H1 (cell line): ENCODE data around the gene ADCK2. TPM values are rescaled to one million over a fixed set of nuclear protein-coding genes. Genes with fewer than 3 reads are reported as not detected.

Experiments used
- CTCF ChIA-PET: fragments of 300-600 bp; sonication (Branson Sonifier 250); formaldehyde crosslinking; loops from one replicate; lab custom pipeline; 2021; ENCODE audit not compliant: partially characterized antibody; lab: Charles Lee
- POLR2A ChIA-PET: fragments of 300-600 bp; sonication (Branson Sonifier 250); formaldehyde crosslinking; loops from one replicate; lab custom pipeline; 2021; ENCODE audit warnings: inconsistent platforms; ENCODE audit not compliant: partially characterized antibody; lab: Charles Lee
- DNase-seq, 2 experiments: peaks; one replicate each; pipeline versions ENCODE4 v3.0.0 to v3.0.0-alpha.2; 2010 to 2022; ENCODE audit warnings: low spot score in 2 of 2, low read depth in 1 of 2, mixed read lengths in 1 of 2
- FAIRE-seq: peaks from 2 replicates; lab custom pipeline; 2011; peaks lifted over from hg19 to GRCh38; lab: Jason Lieb, UNC
- H2AFZ ChIP-seq: 2 replicates; pipeline ENCODE4 v1.8.1; 2012; ENCODE audit warnings: low read length, inconsistent platforms
- H2AK5ac ChIP-seq: 2 replicates; pipeline ENCODE4 v1.6.1; 2013; ENCODE audit warnings: low read depth, low read length
- H2BK120ac ChIP-seq: replicated peaks from 2 replicates; pipeline ENCODE3; 2013; ENCODE audit warnings: low read depth, low read length, inconsistent platforms
- H2BK12ac ChIP-seq: 2 replicates; pipeline ENCODE4 v1.6.1; 2013; ENCODE audit warnings: low read depth, low read length
- H2BK15ac ChIP-seq: 2 replicates; pipeline ENCODE4 v1.6.1; 2013; ENCODE audit warnings: low read length
- H2BK20ac ChIP-seq: 2 replicates; pipeline ENCODE4 v1.6.1; 2013; ENCODE audit warnings: low read length
- H2BK5ac ChIP-seq: 2 replicates; pipeline ENCODE4 v1.6.1; 2013; ENCODE audit warnings: low read depth, low read length
- H3K14ac ChIP-seq: 2 replicates; pipeline ENCODE4 v1.6.1; 2013; ENCODE audit warnings: inconsistent platforms; ENCODE audit not compliant: insufficient read length
- H3K18ac ChIP-seq: 2 replicates; pipeline ENCODE4 v1.6.1; 2013; ENCODE audit warnings: low read length; ENCODE audit errors: extremely low read depth
- H3K23ac ChIP-seq: 2 replicates; pipeline ENCODE4 v1.6.1; 2013; ENCODE audit warnings: inconsistent platforms; ENCODE audit not compliant: insufficient read length
- H3K23me2 ChIP-seq: 2 replicates; pipeline ENCODE4 v1.6.1; 2013; ENCODE audit warnings: low read depth, low read length
- H3K27ac ChIP-seq: 2 replicates; pipeline ENCODE4 v1.6.1; 2011; ENCODE audit warnings: low read depth, low read length, inconsistent platforms
- H3K27me3 ChIP-seq, 4 experiments: replicated peaks in 1 of 4; 1 replicate in 1 of 4; 2 replicates in 3 of 4; pipeline versions ENCODE4 v1.6.1 to v1.8.1; 2011 to 2013; ENCODE audit warnings: low read length in 3 of 4, mild to moderate bottlenecking in 3 of 4, inconsistent platforms in 2 of 4, mixed read lengths in 2 of 4, moderate library complexity in 1 of 4; ENCODE audit not compliant: control insufficient read depth in 3 of 4, insufficient read depth in 3 of 4; ENCODE audit errors: extremely low read depth in 1 of 4
- H3K36me3 ChIP-seq, 4 experiments: 2 replicates each; pipeline versions ENCODE4 v1.6.1 to v1.8.1; 2011 to 2013; ENCODE audit warnings: mild to moderate bottlenecking in 4 of 4, low read length in 3 of 4, moderate library complexity in 2 of 4, control low read depth in 1 of 4, inconsistent platforms in 1 of 4; ENCODE audit not compliant: insufficient read depth in 4 of 4, control insufficient read depth in 2 of 4
- H3K4ac ChIP-seq: replicated peaks from 2 replicates; pipeline ENCODE3; 2013; ENCODE audit warnings: low read length, low read depth, mixed read lengths, inconsistent platforms; ENCODE audit not compliant: insufficient read length
- H3K4me1 ChIP-seq, 4 experiments: replicated peaks in 1 of 4; 1 replicate in 1 of 4; 2 replicates in 3 of 4; pipeline versions ENCODE4 v1.6.1 to v1.8.1; 2011 to 2013; ENCODE audit warnings: low read length in 3 of 4, inconsistent platforms in 2 of 4, mixed read lengths in 1 of 4; ENCODE audit not compliant: insufficient read depth in 4 of 4, control insufficient read depth in 3 of 4
- H3K4me2 ChIP-seq, 2 experiments: 2 replicates each; pipeline versions ENCODE4 v1.6.1 to v1.8.1; 2011 to 2013; ENCODE audit warnings: low read depth in 2 of 2, low read length in 2 of 2, control low read depth in 1 of 2, inconsistent platforms in 1 of 2, mild to moderate bottlenecking in 1 of 2; ENCODE audit not compliant: insufficient read depth in 1 of 2
- H3K4me3 ChIP-seq, 4 experiments: fragments of 200-600, 300-600 bp in 1 of 4; sonication (generic), shearing (Covaris generic), sonication (Bioruptor Twin) in 1 of 4; 2 replicates each; pipeline versions ENCODE4 v1.5.1 to v1.8.1; 2011 to 2016; ENCODE audit warnings: low read length in 4 of 4, low read depth in 3 of 4, control low read depth in 2 of 4, inconsistent platforms in 2 of 4, mild to moderate bottlenecking in 2 of 4, mixed read lengths in 1 of 4, moderate library complexity in 1 of 4; ENCODE audit not compliant: insufficient read depth in 2 of 4; ENCODE audit errors: extremely low read depth in 1 of 4
- H3K56ac ChIP-seq: replicated peaks from 2 replicates; pipeline ENCODE3; 2013; ENCODE audit warnings: low read depth, mild to moderate bottlenecking, mixed read lengths, low read length, inconsistent platforms; ENCODE audit not compliant: insufficient read length
- H3K79me1 ChIP-seq: 2 replicates; pipeline ENCODE4 v1.6.1; 2013; ENCODE audit warnings: low read depth, low read length, control low read depth
- H3K79me2 ChIP-seq, 2 experiments: 2 replicates each; pipeline versions ENCODE4 v1.6.1 to v1.8.1; 2012 to 2013; ENCODE audit warnings: low read length in 2 of 2, mild to moderate bottlenecking in 2 of 2, inconsistent platforms in 1 of 2; ENCODE audit not compliant: insufficient read depth in 2 of 2, control insufficient read depth in 1 of 2
- H3K9ac ChIP-seq, 4 experiments: replicated peaks in 1 of 4; 1 replicate in 1 of 4; 2 replicates in 3 of 4; pipeline versions ENCODE4 v1.6.1 to v1.8.1; 2011 to 2013; ENCODE audit warnings: low read depth in 3 of 4, low read length in 3 of 4, control low read depth in 2 of 4, mild to moderate bottlenecking in 2 of 4, moderate library complexity in 2 of 4, inconsistent platforms in 1 of 4; ENCODE audit errors: extremely low read depth in 1 of 4
- H3K9me3 ChIP-seq, 2 experiments: 2 replicates each; pipeline versions ENCODE4 v1.6.1 to v1.8.1; 2012 to 2013; ENCODE audit warnings: mild to moderate bottlenecking in 2 of 2, moderate library complexity in 2 of 2, control low read depth in 1 of 2, inconsistent platforms in 1 of 2, low read depth in 1 of 2, low read length in 1 of 2, mixed read lengths in 1 of 2; ENCODE audit not compliant: insufficient read depth in 2 of 2
- H4K20me1 ChIP-seq, 2 experiments: replicated peaks in 1 of 2; 2 replicates each; pipeline versions ENCODE3 to v1.8.1; 2011 to 2013; ENCODE audit warnings: inconsistent platforms in 2 of 2, low read length in 2 of 2, mild to moderate bottlenecking in 1 of 2; ENCODE audit not compliant: insufficient read depth in 2 of 2, control insufficient read depth in 1 of 2
- H4K5ac ChIP-seq: 2 replicates; pipeline ENCODE4 v1.6.1; 2013; ENCODE audit warnings: low read length, low read depth, mixed read lengths, inconsistent platforms; ENCODE audit not compliant: insufficient read length
- H4K8ac ChIP-seq: 2 replicates; pipeline ENCODE4 v1.8.0; 2013; ENCODE audit warnings: mild to moderate bottlenecking, moderate library complexity, low read length, inconsistent platforms; ENCODE audit not compliant: insufficient read depth; ENCODE audit errors: extremely low read depth
- H4K91ac ChIP-seq: replicated peaks from 2 replicates; pipeline ENCODE3; 2013; ENCODE audit warnings: low read length, mixed read lengths, inconsistent platforms; ENCODE audit not compliant: insufficient read length
- BCL11A ChIP-seq, 2 experiments: IDR thresholded peaks; one replicate each; pipeline ENCODE4 v1.6.1; 2011; ENCODE audit warnings: low read depth in 2 of 2, low read length in 2 of 2, mild to moderate bottlenecking in 2 of 2
- CBX5 ChIP-seq: fragments of 300-800, 300-1000 bp; sonication (generic); IDR thresholded peaks from 2 replicates; pipeline ENCODE4 v1.7.1; 2016; ENCODE audit warnings: antibody characterized with exemption, low read length, low read depth
- CBX8 ChIP-seq: fragments of 300-800, 300-1000 bp; sonication (generic); IDR thresholded peaks from 2 replicates; pipeline ENCODE4 v1.7.1; 2016; ENCODE audit warnings: low read depth, low read length, borderline replicate concordance
- GTF2F1 ChIP-seq: IDR thresholded peaks from 2 replicates; pipeline ENCODE4 v1.6.1; 2012; ENCODE audit warnings: low read depth, low read length, improper control_type of control experiment, borderline replicate concordance
- HDAC2 ChIP-seq, 2 experiments: fragments of 300-600 bp in 1 of 2; sonication (generic) in 1 of 2; IDR thresholded peaks; 2 replicates each; pipeline ENCODE4 v1.6.1; 2011 to 2012; ENCODE audit warnings: low read depth in 2 of 2, low read length in 2 of 2, mild to moderate bottlenecking in 2 of 2, moderate library complexity in 2 of 2, borderline replicate concordance in 1 of 2, inconsistent platforms in 1 of 2
- KDM1A ChIP-seq: fragments of 200-600, 300-600 bp; sonication (generic); IDR thresholded peaks from 2 replicates; pipeline ENCODE4 v1.7.1; 2016; ENCODE audit warnings: mild to moderate bottlenecking, low read length, borderline replicate concordance
- KDM4A ChIP-seq: IDR thresholded peaks from one replicate; pipeline ENCODE4 v1.7.1; 2012; ENCODE audit warnings: low read depth, mild to moderate bottlenecking, moderate library complexity, low read length, inconsistent platforms; ENCODE audit not compliant: severe bottlenecking
- POLR2AphosphoS5 ChIP-seq: IDR thresholded peaks from 2 replicates; pipeline ENCODE4 v1.6.1; 2011; ENCODE audit warnings: low read depth, low read length
- RFX5 ChIP-seq: IDR thresholded peaks from 2 replicates; pipeline ENCODE4 v1.6.1; 2011; ENCODE audit warnings: low read depth, low read length, improper control_type of control experiment, borderline replicate concordance
- SAP30 ChIP-seq: fragments of 300-600 bp; sonication (generic); IDR thresholded peaks from 2 replicates; pipeline ENCODE4 v1.7.1; 2012; ENCODE audit warnings: low read length, moderate library complexity, mild to moderate bottlenecking, inconsistent platforms; ENCODE audit not compliant: insufficient read depth, insufficient replicate concordance
- SIX5 ChIP-seq: IDR thresholded peaks from 2 replicates; pipeline ENCODE4 v1.6.1; 2011; ENCODE audit warnings: mild to moderate bottlenecking, low read depth, low read length
- ZNF274 ChIP-seq: IDR thresholded peaks from 2 replicates; pipeline ENCODE4 v1.7.0; 2012; ENCODE audit warnings: low read length, borderline replicate concordance; ENCODE audit errors: extremely low read depth
- WGBS, 2 experiments: shearing (Covaris generic) in 1 of 2; methylation state at CpG; one replicate each; pipeline versions ENCODE4 v1.1.6 to v1.1.7; 2013 to 2015; ENCODE audit warnings: low lambda C conversion rate in 2 of 2, mixed read lengths in 2 of 2, inconsistent platforms in 1 of 2, low coverage in 1 of 2, missing lambda C conversion rate in 1 of 2; ENCODE audit not compliant: insufficient replicate concordance in 2 of 2, insufficient coverage in 1 of 2, insufficient read length in 1 of 2; ENCODE audit errors: extremely low coverage in 1 of 2, missing lambda C conversion rate in 1 of 2; 5-methylcytosine and 5-hydroxymethylcytosine counted together
- polyA plus RNA-seq, 7 experiments: library from polyadenylated mRNA; depleted of rRNA in 3 of 7; stranded (reverse) in 5 of 7; unstranded in 2 of 7; fragments of >200 nt in 5 of 7; fragments of 200-250 nt in 2 of 7; gene quantifications; 1 replicate in 5 of 7; 2 replicates in 1 of 7; 4 replicates in 1 of 7; pipeline versions ENCODE4 v1.2.1 to v1.2.3, GENCODE V29; 2011 to 2013; ENCODE audit warnings: missing spikeins in 2 of 7, mixed read lengths in 2 of 7
- total RNA-seq: library from RNA; stranded (reverse); fragmentation: NEBNext Ultra II Directional; extraction: Animal tissue kit (Norgen Biotek cat#: 25700); gene quantifications from 2 replicates; pipeline ENCODE4 v1.2.1, GENCODE V29; 2021
- TF ChIP-seq, protein P1 (sequence below): IDR thresholded peaks from 2 replicates; pipeline ENCODE4 v1.6.1; 2011; ENCODE audit warnings: low read depth, mild to moderate bottlenecking, low read length; ENCODE audit not compliant: insufficient read depth

Gene ADCK2
- total and polyA plus RNA-seq, 2 of the 8 experiments (the other 6 are each of a cell fraction or from before 2014, with no cell fraction given), result 6.9 to 11.7 TPM

GRCh38 chr7:140702774-140703173, 30.0 kb downstream of the ADCK2 start:
- H3K27ac ChIP-seq, result no peak overlapping the region
- H2BK15ac ChIP-seq, result no peak overlapping the region
- no peak overlapping the region for H4K5ac ChIP-seq
- DNase-seq, result peak in 1 of 2 experiments; percentile 36
- no peak overlapping the region for H3K4ac ChIP-seq
- peaks cover 0 to 1% of the 10 kb centered on the region in 2 experiments for H4K20me1 ChIP-seq
- ChIA-PET CTCF (interaction anchor here (1.1 to 1.6 kb wide), 7 partner anchors 11 to 38 kb away, joined by 3 to 7 read pairs (median 3); no protein-coding TSS in a partner anchor), POLR2A (interaction anchor here (1.3 kb wide), 1 partner anchor 20 kb away, joined by 3 read pairs; no protein-coding TSS in a partner anchor)
- no peak overlapping the region for H3K9ac ChIP-seq
- H3K4me2 ChIP-seq, result no peak overlapping the region
- H3K14ac ChIP-seq, result no peak overlapping the region
- H3K79me2 ChIP-seq, result peaks cover 0 to 35% of the 10 kb centered on the region in 2 experiments; a peak in 2 of 4 replicates
- H4K8ac ChIP-seq, result no peak overlapping the region
- WGBS, 2 experiments, result 94% methylated on average over 10 of the region's 10 CpGs; no CpG with 5 or more reads in 1 of the 2 experiments
- no peak overlapping the region for H3K4me3 ChIP-seq
- H2BK120ac ChIP-seq, result no peak overlapping the region
- no peak overlapping the region for H2AFZ ChIP-seq
- H3K4me1 ChIP-seq, result 0 out of 7 replicates have a peak, but pooled peaks cover 0 to 2% (median 0%) of the 10 kb centered on the region in 4 experiments
- peaks cover 0 to 17% (median 8%) of the 10 kb centered on the region in 4 experiments; a peak in 3 of 8 replicates for H3K36me3 ChIP-seq
- no peaks in the 10 kb centered on the region for H3K9me3 ChIP-seq
- H2AK5ac ChIP-seq, result no peak overlapping the region
- H2BK12ac ChIP-seq, result no peak overlapping the region
- H3K23me2 ChIP-seq, result no peaks in the 10 kb centered on the region
- H2BK20ac ChIP-seq, result no peak overlapping the region
- no peak overlapping the region for H3K18ac ChIP-seq
- H3K23ac ChIP-seq, result no peak overlapping the region
- H3K79me1 ChIP-seq, result peaks cover 3% of the 10 kb centered on the region; the same call in 1 of the 2 replicates
- no peak for FAIRE-seq
- no peak overlapping the region for H2BK5ac ChIP-seq
- H4K91ac ChIP-seq, result no peak overlapping the region
- no peaks in the 10 kb centered on the region for H3K27me3 ChIP-seq
- no peak overlapping the region for H3K56ac ChIP-seq
- TF ChIP-seq SIX5, result no peak
- no peak for TF ChIP-seq RFX5
- no peak for TF ChIP-seq ZNF274
- TF ChIP-seq, protein P1, sequence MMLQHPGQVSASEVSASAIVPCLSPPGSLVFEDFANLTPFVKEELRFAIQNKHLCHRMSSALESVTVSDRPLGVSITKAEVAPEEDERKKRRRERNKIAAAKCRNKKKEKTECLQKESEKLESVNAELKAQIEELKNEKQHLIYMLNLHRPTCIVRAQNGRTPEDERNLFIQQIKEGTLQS, result no peak
- no peak for TF ChIP-seq GTF2F1
- no peak for TF ChIP-seq KDM4A
- TF ChIP-seq SAP30, result no peak
- no peak for TF ChIP-seq BCL11A (IDR thresholded peaks at IDR 0.05; ENCODE audit: low read depth in 2 of 2, low read length in 2 of 2)
- TF ChIP-seq POLR2AphosphoS5, result no peak
- no peak for TF ChIP-seq KDM1A
- TF ChIP-seq HDAC2 (IDR thresholded peaks at IDR 0.05; ENCODE audit: borderline replicate concordance in 1 of 2, low read depth in 2 of 2, low read length in 2 of 2), result no peak
- no peak for TF ChIP-seq CBX5
- TF ChIP-seq CBX8, result no peak
